Measurements from ENCODE around the gene CXCR2. TPM values are rescaled to one million over a fixed set of nuclear protein-coding genes. Genes with fewer than 3 reads are reported as not detected.

Gene CXCR2
- not detected in 2 replicates for total RNA-seq

DNA sequence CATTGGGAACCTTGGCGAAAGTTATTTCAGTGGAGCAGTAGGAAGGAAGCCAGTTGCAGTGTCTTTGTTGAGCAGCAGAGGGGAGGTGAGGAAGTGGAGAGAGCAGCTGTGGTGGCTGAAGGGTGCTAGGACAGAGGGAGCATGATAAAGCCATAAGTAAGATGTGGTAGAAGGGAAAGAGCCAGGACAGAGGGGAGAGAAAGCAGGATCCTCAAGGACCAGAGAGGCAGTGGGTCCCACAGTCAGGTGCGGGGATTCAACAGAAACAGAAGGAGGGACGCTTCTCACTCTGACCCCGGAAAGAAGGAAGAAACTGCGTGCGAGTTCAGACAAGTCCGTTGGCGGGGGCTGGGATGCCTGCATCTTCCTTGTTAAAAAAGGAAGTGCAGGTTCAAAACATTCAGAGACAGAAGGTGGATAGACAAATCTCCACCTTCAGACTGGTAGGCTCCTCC, at the start of gene CXCR2:
TSS of gene CXCR2 (plus strand) at position 403 of the 455 bp plus-strand sequence. CDS start 8,774 bp downstream, outside the sequence.

DNA sequence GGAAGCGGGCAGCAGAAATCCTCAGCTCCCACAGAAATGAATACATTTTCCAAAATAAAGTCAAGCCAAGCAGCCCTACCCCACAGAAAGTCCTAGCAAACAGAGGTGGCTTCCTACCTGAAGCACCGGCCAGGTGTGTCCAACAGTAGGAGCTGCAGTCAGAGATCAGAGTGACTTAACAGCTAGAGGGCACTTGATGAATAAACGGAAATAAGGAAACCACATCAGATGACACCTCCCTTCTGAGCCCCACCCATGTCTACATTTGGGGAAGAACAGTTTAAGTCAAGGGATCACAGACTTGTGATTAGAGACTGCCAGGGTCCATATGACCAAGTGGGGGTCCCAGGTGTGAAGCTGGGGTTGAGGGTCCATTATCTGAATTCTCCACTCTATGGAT, 41.0 kb downstream of the CXCR2 start, which contains the start of gene CXCR1:
TSS of gene CXCR1 (minus strand) at position 172 of the 400 bp plus-strand sequence. CDS start 1,751 bp downstream, outside the sequence.

Other genes with a start within 250 kb of the CXCR2 start
- gene TNS1, start 123.0 kb upstream of the CXCR2 start, total RNA-seq, result 15.7 and 76.7 TPM in 2 replicates
- gene RUFY4, start 56.8 kb upstream of the CXCR2 start, total RNA-seq, result not detected in 2 replicates
- not detected in 2 replicates for gene CXCR1, start 40.9 kb downstream of the CXCR2 start, total RNA-seq
- 297 and 314 TPM in 2 replicates for gene ARPC2, start 91.2 kb downstream of the CXCR2 start, total RNA-seq
- 0.06 and 0.16 TPM in 2 replicates for gene GPBAR1, start 135.0 kb downstream of the CXCR2 start, total RNA-seq
- 132 and 186 TPM in 2 replicates for gene AAMP, start 144.1 kb downstream of the CXCR2 start, total RNA-seq
- gene PNKD, start 144.5 kb downstream of the CXCR2 start, total RNA-seq, result 24.0 and 36.1 TPM in 2 replicates
- 89.4 and 184 TPM in 2 replicates for gene TMBIM1, start 166.5 kb downstream of the CXCR2 start, total RNA-seq
- gene CATIP, start 230.8 kb downstream of the CXCR2 start, total RNA-seq, result not detected in 2 replicates

Measured in bladder microvascular endothelial cell (primary cell).